IPS DF 6.9 (cell line): ENCODE results near the gene STAC3.

Experiments used
- DNase-seq: peaks from one replicate; pipeline ENCODE4 v3.0.0-alpha.2; 2013; ENCODE audit warnings: low read depth, low spot score
- H3K27ac ChIP-seq: one replicate; pipeline ENCODE4 v1.5.1; 2013; ENCODE audit warnings: low read length, control low read depth
- H3K27me3 ChIP-seq: 2 replicates; pipeline ENCODE4 v1.6.1; 2013; ENCODE audit warnings: mild to moderate bottlenecking, low read length; ENCODE audit not compliant: control insufficient read depth, insufficient read depth
- H3K36me3 ChIP-seq: 2 replicates; pipeline ENCODE4 v1.6.1; 2013; ENCODE audit warnings: low read length; ENCODE audit not compliant: control insufficient read depth, insufficient read depth
- H3K4me1 ChIP-seq: 2 replicates; pipeline ENCODE4 v1.6.1; 2013; ENCODE audit warnings: low read length; ENCODE audit not compliant: control insufficient read depth, insufficient read depth
- H3K4me3 ChIP-seq: 2 replicates; pipeline ENCODE4 v1.5.1; 2013; ENCODE audit warnings: mild to moderate bottlenecking, low read length
- H3K9me3 ChIP-seq: 2 replicates; pipeline ENCODE4 v1.6.1; 2013; ENCODE audit warnings: low read length, inconsistent platforms; ENCODE audit not compliant: control insufficient read depth, insufficient read depth
- WGBS: extraction: QIAGEN DNeasy Blood & Tissue Kit; methylation state at CpG from one replicate; pipeline ENCODE4 v1.1.7; 2013; ENCODE audit warnings: mixed read lengths, missing lambda C conversion rate; ENCODE audit not compliant: insufficient read length, insufficient coverage; 5-methylcytosine and 5-hydroxymethylcytosine counted together

Gene STAC3

GRCh38 chr12:57215668-57216013 is 35.3 kb downstream of the STAC3 start:
- Histone ChIP-seq H3K27ac (no peak overlapping the region), H3K9me3 (no peaks in the 10 kb centered on the region), H3K36me3 (peaks cover 12% of the 10 kb centered on the region), H3K27me3 (peaks cover 51% of the 10 kb centered on the region), H3K4me3 (no peak overlapping the region), H3K4me1 (peaks cover 19% of the 10 kb centered on the region)
- DNase-seq, result no peak
- no CpG with 5 or more reads among the region's 7 CpGs for WGBS

- Histone ChIP-seq H3K27me3 (peaks cover 48% of the 10 kb centered on the region), H3K4me1 (peaks cover 19% of the 10 kb centered on the region), H3K27ac (no peak overlapping the region), H3K9me3 (no peaks in the 10 kb centered on the region), H3K36me3 (peaks cover 18% of the 10 kb centered on the region), H3K4me3 (no peak overlapping the region)
- WGBS, result no CpG with 5 or more reads among the region's 11 CpGs
- DNase-seq, result no peak
These were observed 35.9 kb downstream of the STAC3 start for GRCh38 chr12:57215065-57215464.

- H3K9me3 ChIP-seq, result no peaks in the 10 kb centered on the region
- no peak overlapping the region for H3K27ac ChIP-seq
- no CpG with 5 or more reads among the region's 14 CpGs for WGBS
- peaks cover 41% of the 10 kb centered on the region for H3K27me3 ChIP-seq
- H3K4me1 ChIP-seq, result peaks cover 14% of the 10 kb centered on the region
- no peak for DNase-seq
- H3K4me3 ChIP-seq, result no peak overlapping the region
- H3K36me3 ChIP-seq, result peaks cover 24% of the 10 kb centered on the region
These were observed 36.6 kb downstream of the STAC3 start for GRCh38 chr12:57214398-57214781.

- peaks cover 27% of the 10 kb centered on the region for H3K36me3 ChIP-seq
- H3K4me1 ChIP-seq, result peaks cover 14% of the 10 kb centered on the region
- H3K27me3 ChIP-seq, result peaks cover 36% of the 10 kb centered on the region
- WGBS, result no CpG with 5 or more reads among the region's 4 CpGs
- H3K27ac ChIP-seq, result no peak overlapping the region
- no peaks in the 10 kb centered on the region for H3K9me3 ChIP-seq
- H3K4me3 ChIP-seq, result no peak overlapping the region
- no peak for DNase-seq
These were observed 37.1 kb downstream of the STAC3 start for GRCh38 chr12:57213763-57214397.

- Histone ChIP-seq H3K4me3 (no peak overlapping the region), H3K27ac (no peak overlapping the region), H3K9me3 (no peaks in the 10 kb centered on the region), H3K27me3 (peaks cover 29% of the 10 kb centered on the region), H3K36me3 (peaks cover 31% of the 10 kb centered on the region), H3K4me1 (peaks cover 14% of the 10 kb centered on the region)
- no CpG with 5 or more reads among the region's 16 CpGs for WGBS
- DNase-seq, result no peak
These were observed 37.8 kb downstream of the STAC3 start for GRCh38 chr12:57213058-57213715.

- H3K27ac ChIP-seq, result no peak overlapping the region
- H3K27me3 ChIP-seq, result peaks cover 24% of the 10 kb centered on the region
- H3K4me3 ChIP-seq, result no peak overlapping the region
- peaks cover 31% of the 10 kb centered on the region for H3K36me3 ChIP-seq
- WGBS, result no CpG with 5 or more reads among the region's 7 CpGs
- H3K4me1 ChIP-seq, result peaks cover 14% of the 10 kb centered on the region
- H3K9me3 ChIP-seq, result no peaks in the 10 kb centered on the region
- no peak for DNase-seq
These were observed 38.3 kb downstream of the STAC3 start for GRCh38 chr12:57212701-57213057.

GRCh38 chr12:57211791-57212700 is 38.9 kb downstream of the STAC3 start:
- WGBS, result no CpG with 5 or more reads among the region's 27 CpGs
- no peaks in the 10 kb centered on the region for H3K9me3 ChIP-seq
- no peak for DNase-seq
- H3K4me1 ChIP-seq, result peaks cover 10% of the 10 kb centered on the region
- H3K4me3 ChIP-seq, result no peak overlapping the region
- H3K27ac ChIP-seq, result no peak overlapping the region
- peaks cover 18% of the 10 kb centered on the region for H3K27me3 ChIP-seq
- peaks cover 31% of the 10 kb centered on the region for H3K36me3 ChIP-seq

GRCh38 chr12:57210926-57211692 is 39.9 kb downstream of the STAC3 start:
- Histone ChIP-seq H3K9me3 (no peaks in the 10 kb centered on the region), H3K27ac (no peak overlapping the region), H3K4me1 (peaks cover 10% of the 10 kb centered on the region), H3K36me3 (peaks cover 37% of the 10 kb centered on the region), H3K4me3 (no peak overlapping the region), H3K27me3 (peaks cover 16% of the 10 kb centered on the region)
- DNase-seq, result no peak
- WGBS, result no CpG with 5 or more reads among the region's 16 CpGs

GRCh38 chr12:57210461-57210860 is 40.5 kb downstream of the STAC3 start:
- no peaks in the 10 kb centered on the region for H3K9me3 ChIP-seq
- H3K36me3 ChIP-seq, result peaks cover 43% of the 10 kb centered on the region
- H3K4me1 ChIP-seq, result peaks cover 9% of the 10 kb centered on the region
- no CpG with 5 or more reads among the region's 15 CpGs for WGBS
- H3K4me3 ChIP-seq, result no peak overlapping the region
- no peak overlapping the region for H3K27ac ChIP-seq
- H3K27me3 ChIP-seq, result peaks cover 10% of the 10 kb centered on the region
- no peak for DNase-seq

GRCh38 chr12:57209916-57210315 is 41.1 kb downstream of the STAC3 start:
- DNase-seq, result no peak
- no peaks in the 10 kb centered on the region for H3K9me3 ChIP-seq
- H3K4me3 ChIP-seq, result no peak overlapping the region
- no CpG with 5 or more reads among the region's 8 CpGs for WGBS
- peaks cover 48% of the 10 kb centered on the region for H3K36me3 ChIP-seq
- peaks cover 4% of the 10 kb centered on the region for H3K27me3 ChIP-seq
- peaks cover 8% of the 10 kb centered on the region for H3K4me1 ChIP-seq
- H3K27ac ChIP-seq, result no peak overlapping the region
